Measurements from ENCODE around the gene ODAD3.

- TF ChIP-seq POLR2A (IDR thresholded peaks at IDR 0.05; ENCODE audit: low read length), result no peak
- no peak for TF ChIP-seq GATA1 (IDR thresholded peaks at IDR 0.05; ENCODE audit: low read depth, low read length)
Observed at GRCh38 chr19:11452620-11453310, 17.8 kb upstream of the ODAD3 start.

Measured in erythroblast (primary cell).